Measurements from ENCODE around the gene WWOX. TPM values are rescaled to one million over a fixed set of nuclear protein-coding genes. Genes with fewer than 3 reads are reported as not detected.

The WWOX gene
- total RNA-seq, 2 donors from 2014 or later: 30.0 to 35.4 TPM

DNA sequence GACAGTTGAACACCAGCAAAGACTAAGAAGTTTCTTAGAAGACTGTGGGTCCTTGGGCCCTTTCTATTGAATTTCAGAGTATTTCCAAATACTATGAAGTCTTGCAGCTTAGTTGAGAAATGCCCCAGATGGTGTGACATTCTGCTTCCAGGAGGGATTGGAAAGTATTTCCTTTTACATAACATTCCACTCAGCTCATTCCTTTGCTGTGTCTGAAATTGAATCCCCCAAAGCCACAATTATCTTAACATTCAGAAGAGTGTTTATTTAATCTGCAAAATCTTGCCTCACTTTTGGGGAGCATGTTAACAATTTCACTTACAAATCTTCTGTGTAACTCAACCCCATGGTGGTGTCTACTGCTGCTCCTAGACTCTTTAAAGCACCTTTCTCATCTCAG lies 307.7 kb downstream of the WWOX start:
- no peak overlapping the region for H3K4me3 Mint-ChIP-seq
- H3K27ac Mint-ChIP-seq: no peak overlapping the region
- H3K36me3 ChIP-seq (ENCODE audit: control insufficient read depth, insufficient read depth, low read length): peaks cover 14% of the 10 kb centered on the region
- no peaks in the 10 kb centered on the region for H3K4me1 ChIP-seq (ENCODE audit: control insufficient read depth, insufficient read depth, low read length)
- H3K4me1 Mint-ChIP-seq: no peaks in the 10 kb centered on the region
- no peak overlapping the region for H3K4me3 ChIP-seq (ENCODE audit: low read length)
- TF ChIP-seq, protein P1, sequence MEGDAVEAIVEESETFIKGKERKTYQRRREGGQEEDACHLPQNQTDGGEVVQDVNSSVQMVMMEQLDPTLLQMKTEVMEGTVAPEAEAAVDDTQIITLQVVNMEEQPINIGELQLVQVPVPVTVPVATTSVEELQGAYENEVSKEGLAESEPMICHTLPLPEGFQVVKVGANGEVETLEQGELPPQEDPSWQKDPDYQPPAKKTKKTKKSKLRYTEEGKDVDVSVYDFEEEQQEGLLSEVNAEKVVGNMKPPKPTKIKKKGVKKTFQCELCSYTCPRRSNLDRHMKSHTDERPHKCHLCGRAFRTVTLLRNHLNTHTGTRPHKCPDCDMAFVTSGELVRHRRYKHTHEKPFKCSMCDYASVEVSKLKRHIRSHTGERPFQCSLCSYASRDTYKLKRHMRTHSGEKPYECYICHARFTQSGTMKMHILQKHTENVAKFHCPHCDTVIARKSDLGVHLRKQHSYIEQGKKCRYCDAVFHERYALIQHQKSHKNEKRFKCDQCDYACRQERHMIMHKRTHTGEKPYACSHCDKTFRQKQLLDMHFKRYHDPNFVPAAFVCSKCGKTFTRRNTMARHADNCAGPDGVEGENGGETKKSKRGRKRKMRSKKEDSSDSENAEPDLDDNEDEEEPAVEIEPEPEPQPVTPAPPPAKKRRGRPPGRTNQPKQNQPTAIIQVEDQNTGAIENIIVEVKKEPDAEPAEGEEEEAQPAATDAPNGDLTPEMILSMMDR (conservative IDR thresholded peaks at IDR 0.05): no peak
- H3K9me3 ChIP-seq (ENCODE audit: control insufficient read depth, low read length): peaks cover 37% of the 10 kb centered on the region
- H3K27me3 Mint-ChIP-seq (ENCODE audit: insufficient read depth): no peaks in the 10 kb centered on the region
- no peak overlapping the region for H3K27ac ChIP-seq (ENCODE audit: low read depth, low read length)
- H3K9ac ChIP-seq (ENCODE audit: extremely low read depth, low read length, poor library complexity, severe bottlenecking): no peak overlapping the region
- peaks cover 33% of the 10 kb centered on the region for H3K9me3 Mint-ChIP-seq
- no peak for DNase-seq
- H3K27me3 ChIP-seq (ENCODE audit: control insufficient read depth, insufficient read depth, low read length, poor library complexity, severe bottlenecking): no peaks in the 10 kb centered on the region
- peaks cover 8% of the 10 kb centered on the region for H3K36me3 Mint-ChIP-seq (ENCODE audit: low read depth)

DNA sequence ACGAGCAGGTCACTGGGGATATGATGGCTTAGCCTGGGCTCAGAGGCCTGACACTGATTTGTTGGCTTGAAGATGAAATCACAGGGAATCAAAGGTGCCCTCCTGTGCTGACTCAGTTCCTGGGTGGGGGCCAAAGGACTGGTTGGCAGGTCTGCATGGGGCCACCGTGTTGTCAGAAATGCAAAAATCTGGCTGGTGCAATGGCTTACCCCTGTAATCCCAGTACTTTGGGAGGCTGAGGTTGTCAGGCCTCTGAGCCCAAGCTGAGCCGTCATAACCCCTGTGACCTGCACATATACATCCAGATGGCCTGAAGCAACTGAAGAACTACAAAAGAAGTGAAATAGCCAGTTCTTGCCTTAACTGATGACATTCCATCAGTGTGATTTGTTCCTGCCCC lies 314.2 kb downstream of the WWOX start:
- H3K4me3 ChIP-seq (ENCODE audit: low read length): no peak overlapping the region
- 89 to 93% methylated on average over 1 to 3 of the region's 3 CpGs for WGBS, 2 experiments (ENCODE audit: insufficient coverage in 1 of 2, insufficient read length in 1 of 2)
- H3K27me3 ChIP-seq (ENCODE audit: control insufficient read depth, insufficient read depth, low read length, poor library complexity, severe bottlenecking): no peaks in the 10 kb centered on the region
- no peak overlapping the region for H3K9ac ChIP-seq (ENCODE audit: extremely low read depth, low read length, poor library complexity, severe bottlenecking)
- H3K36me3 ChIP-seq (ENCODE audit: control insufficient read depth, insufficient read depth, low read length): peaks cover under 1% of the 10 kb centered on the region
- Mint-ChIP-seq H3K4me3 (no peak overlapping the region), H3K27ac (no peak overlapping the region), H3K4me1 (peaks cover 9% of the 10 kb centered on the region), H3K27me3 (ENCODE audit: insufficient read depth) (no peaks in the 10 kb centered on the region), H3K36me3 (ENCODE audit: low read depth) (peaks cover 26% of the 10 kb centered on the region), H3K9me3 (peaks cover 41% of the 10 kb centered on the region)
- TF ChIP-seq, protein P1 (conservative IDR thresholded peaks at IDR 0.05): no peak
- no peaks in the 10 kb centered on the region for H3K4me1 ChIP-seq (ENCODE audit: control insufficient read depth, insufficient read depth, low read length)
- no peak overlapping the region for H3K27ac ChIP-seq (ENCODE audit: low read depth, low read length)
- no peak for DNase-seq
- peaks cover 47% of the 10 kb centered on the region for H3K9me3 ChIP-seq (ENCODE audit: control insufficient read depth, low read length)

DNA sequence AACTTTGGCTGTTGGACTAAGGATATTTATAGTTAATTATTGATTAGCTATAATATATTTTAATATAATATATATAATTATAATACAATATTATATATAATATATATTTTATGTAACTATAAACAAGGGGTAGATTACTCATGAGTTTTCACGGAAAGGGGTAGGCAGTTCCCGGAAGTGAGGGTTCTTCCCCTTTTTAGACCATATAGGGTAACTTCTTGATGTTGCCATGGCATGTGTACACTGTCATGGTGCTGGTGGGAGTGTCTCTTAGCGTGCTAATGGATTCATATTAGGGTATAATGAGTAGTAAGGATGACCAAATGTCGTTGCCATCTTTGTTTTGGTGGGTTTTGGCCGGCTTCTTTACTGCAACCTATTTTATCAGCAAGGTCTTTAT lies 315.6 kb downstream of the WWOX start:
- 92% methylated on average over 5 of the region's 5 CpGs; no CpG with 5 or more reads in 1 of the 2 experiments for WGBS, 2 experiments (ENCODE audit: insufficient coverage in 1 of 2, insufficient read length in 1 of 2)
- no peaks in the 10 kb centered on the region for H3K27me3 Mint-ChIP-seq (ENCODE audit: insufficient read depth)
- no peak overlapping the region for H3K27ac Mint-ChIP-seq
- no peaks in the 10 kb centered on the region for H3K27me3 ChIP-seq (ENCODE audit: control insufficient read depth, insufficient read depth, low read length, poor library complexity, severe bottlenecking)
- no peak for DNase-seq
- H3K4me3 Mint-ChIP-seq: no peak overlapping the region
- no peak overlapping the region for H3K27ac ChIP-seq (ENCODE audit: low read depth, low read length)
- TF ChIP-seq, protein P1 (conservative IDR thresholded peaks at IDR 0.05): no peak
- no peaks in the 10 kb centered on the region for H3K4me1 ChIP-seq (ENCODE audit: control insufficient read depth, insufficient read depth, low read length)
- H3K36me3 Mint-ChIP-seq (ENCODE audit: low read depth): peaks cover 22% of the 10 kb centered on the region
- no peak overlapping the region for H3K4me3 ChIP-seq (ENCODE audit: low read length)
- peaks cover 31% of the 10 kb centered on the region for H3K9me3 Mint-ChIP-seq
- H3K9ac ChIP-seq (ENCODE audit: extremely low read depth, low read length, poor library complexity, severe bottlenecking): no peak overlapping the region
- H3K36me3 ChIP-seq (ENCODE audit: control insufficient read depth, insufficient read depth, low read length): peaks cover 2% of the 10 kb centered on the region
- peaks cover 9% of the 10 kb centered on the region for H3K4me1 Mint-ChIP-seq
- peaks cover 34% of the 10 kb centered on the region for H3K9me3 ChIP-seq (ENCODE audit: control insufficient read depth, low read length)

Data from endodermal cell (in vitro differentiated cells).